OCI-LY7 (cell line): ENCODE data around the gene SATB2.

Experiments
- EZH2phosphoT487 ChIP-seq: fragments of 200-600 bp; sonication (generic); IDR thresholded peaks from 2 replicates; pipeline ENCODE4 v1.6.1; 2018; ENCODE audit warnings: low read depth, borderline replicate concordance, mild to moderate bottlenecking, mixed run types, antibody characterized with exemption, low read length, moderate library complexity, mixed read lengths
- TF ChIP-seq, protein P1 (sequence below): fragments of 200-600 bp; sonication (generic); conservative IDR thresholded peaks from 2 replicates; pipeline ENCODE4 v1.5.1; 2014; ENCODE audit warnings: mild to moderate bottlenecking, antibody characterized with exemption, low read length, moderate library complexity, mixed read lengths

GRCh38 chr2:199341123-199341522, 116.6 kb downstream of the SATB2 start:
- TF ChIP-seq, protein P1, sequence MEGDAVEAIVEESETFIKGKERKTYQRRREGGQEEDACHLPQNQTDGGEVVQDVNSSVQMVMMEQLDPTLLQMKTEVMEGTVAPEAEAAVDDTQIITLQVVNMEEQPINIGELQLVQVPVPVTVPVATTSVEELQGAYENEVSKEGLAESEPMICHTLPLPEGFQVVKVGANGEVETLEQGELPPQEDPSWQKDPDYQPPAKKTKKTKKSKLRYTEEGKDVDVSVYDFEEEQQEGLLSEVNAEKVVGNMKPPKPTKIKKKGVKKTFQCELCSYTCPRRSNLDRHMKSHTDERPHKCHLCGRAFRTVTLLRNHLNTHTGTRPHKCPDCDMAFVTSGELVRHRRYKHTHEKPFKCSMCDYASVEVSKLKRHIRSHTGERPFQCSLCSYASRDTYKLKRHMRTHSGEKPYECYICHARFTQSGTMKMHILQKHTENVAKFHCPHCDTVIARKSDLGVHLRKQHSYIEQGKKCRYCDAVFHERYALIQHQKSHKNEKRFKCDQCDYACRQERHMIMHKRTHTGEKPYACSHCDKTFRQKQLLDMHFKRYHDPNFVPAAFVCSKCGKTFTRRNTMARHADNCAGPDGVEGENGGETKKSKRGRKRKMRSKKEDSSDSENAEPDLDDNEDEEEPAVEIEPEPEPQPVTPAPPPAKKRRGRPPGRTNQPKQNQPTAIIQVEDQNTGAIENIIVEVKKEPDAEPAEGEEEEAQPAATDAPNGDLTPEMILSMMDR = no peak
- TF ChIP-seq EZH2phosphoT487 = no peak
